ENCODE results near the gene PRR5L. TPM values are rescaled to one million over a fixed set of nuclear protein-coding genes. Genes with fewer than 3 reads are reported as not detected.
"Not testable (repeated sequence)": the region's sequence is repeated elsewhere in the genome, so short reads cannot be mapped to it uniquely, and the experiment has no call there.

Gene PRR5L
- polyA plus RNA-seq, 3 donors from 2014 or later, result 55.6 to 161 (median 82.4) TPM

- H3K4me1 Mint-ChIP-seq, result peaks cover 0 to 5% of the 10 kb centered on the region in 2 donors
- H3K4me3 Mint-ChIP-seq, result no peak overlapping the region
- no peaks in the 10 kb centered on the region for H3K36me3 Mint-ChIP-seq
- DNase-seq, result no peak
- H3K9me3 Mint-ChIP-seq, result no peaks in the 10 kb centered on the region
- H3K27me3 Mint-ChIP-seq (ENCODE audit: low read depth in 3 of 3), result peaks cover 0 to 13% (median 3%) of the 10 kb centered on the region in 3 donors
- no peak overlapping the region for H3K27ac Mint-ChIP-seq
These were observed 21.9 kb downstream of the PRR5L start for GRCh38 chr11:36317992-36318391.

DNA sequence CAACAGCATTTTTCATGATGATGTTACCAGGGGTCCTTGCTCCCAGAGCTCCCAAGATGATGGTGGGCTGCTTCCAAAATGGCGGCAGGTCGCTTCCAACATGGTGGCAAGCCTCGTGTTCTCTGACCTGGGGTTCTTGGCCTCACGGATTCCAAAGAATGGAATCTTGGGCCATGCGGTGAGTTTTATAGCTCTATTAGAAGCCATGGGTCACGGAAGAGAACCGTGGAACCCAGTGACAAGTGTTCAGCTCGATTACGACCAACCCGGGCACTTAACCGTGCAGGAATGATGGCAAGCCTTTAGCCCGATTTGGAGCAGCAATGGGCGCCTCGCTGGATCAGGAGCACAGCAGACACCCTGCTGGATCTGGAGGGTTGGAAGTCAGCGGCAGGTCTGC, 28.9 kb downstream of the PRR5L start:
- not testable (repeated sequence) for H3K36me3 Mint-ChIP-seq; H3K9me3 Mint-ChIP-seq; H3K27me3 Mint-ChIP-seq (ENCODE audit: low read depth in 3 of 3); DNase-seq; H3K4me1 Mint-ChIP-seq; H3K27ac Mint-ChIP-seq; H3K4me3 Mint-ChIP-seq

- H3K27me3 Mint-ChIP-seq (ENCODE audit: low read depth in 3 of 3); DNase-seq; H3K36me3 Mint-ChIP-seq; H3K27ac Mint-ChIP-seq; H3K4me1 Mint-ChIP-seq; H3K9me3 Mint-ChIP-seq; H3K4me3 Mint-ChIP-seq: not testable (repeated sequence)
These were observed 29.3 kb downstream of the PRR5L start for GRCh38 chr11:36325403-36325802.

DNA sequence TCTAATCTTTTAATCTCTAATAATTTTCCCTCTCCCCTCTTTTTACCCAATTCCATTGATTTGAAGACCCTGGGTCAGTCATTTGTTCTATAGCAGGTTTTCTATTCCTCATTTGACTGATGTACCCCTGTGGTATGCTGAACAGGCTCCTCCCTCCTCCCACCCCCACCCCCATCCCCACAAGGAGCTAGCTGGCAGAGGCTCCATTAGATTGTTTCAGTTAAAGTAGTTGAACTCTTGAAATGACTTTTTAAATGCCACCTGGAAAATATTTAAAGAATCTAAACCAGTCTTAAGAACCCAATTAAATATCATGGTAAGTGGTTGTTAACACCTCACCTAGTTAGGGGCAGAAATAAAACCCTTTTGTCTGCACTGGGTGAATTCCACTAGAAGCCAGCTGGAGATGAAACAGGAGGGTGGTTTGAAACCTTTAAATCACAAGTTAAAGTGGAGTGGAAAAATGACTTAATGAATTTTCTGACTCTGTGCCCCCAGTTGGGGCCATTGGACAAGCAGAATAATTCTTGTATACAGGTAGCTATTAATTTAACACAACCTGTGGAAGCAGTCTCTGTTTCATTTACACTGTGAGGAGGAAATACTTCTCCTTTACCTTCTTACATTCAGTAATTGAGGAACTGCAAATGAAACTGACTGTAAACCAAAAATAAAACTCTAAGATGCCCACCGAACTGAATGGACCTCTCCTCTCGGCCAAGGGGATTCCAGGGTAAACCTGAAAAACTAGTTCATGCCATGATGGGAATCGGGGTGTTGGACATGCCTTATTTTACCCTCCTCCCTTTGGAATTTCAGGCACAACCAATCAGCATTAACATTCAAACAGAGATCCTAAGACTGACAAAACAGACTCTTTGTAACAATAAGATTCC, 30.7 kb downstream of the PRR5L start:
- H3K27ac Mint-ChIP-seq, result no peak overlapping the region
- H3K4me3 Mint-ChIP-seq, result no peak overlapping the region

GRCh38 chr11:36328966-36329673, 33.0 kb downstream of the PRR5L start:
- Mint-ChIP-seq H3K9me3 (no peaks in the 10 kb centered on the region), H3K36me3 (no peaks in the 10 kb centered on the region), H3K27me3 (ENCODE audit: low read depth in 3 of 3) (peaks cover 3 to 5% (median 5%) of the 10 kb centered on the region in 3 donors), H3K4me3 (no peak overlapping the region), H3K4me1 (no peaks in the 10 kb centered on the region), H3K27ac (no peak overlapping the region)
- DNase-seq, result no peak

More for the DNA sequence above, 30.7 kb downstream of the PRR5L start:
- H3K9me3 Mint-ChIP-seq, result no peaks in the 10 kb centered on the region
- no peak for DNase-seq
- H3K36me3 Mint-ChIP-seq, result no peaks in the 10 kb centered on the region
- peaks cover 0 to 4% (median 2%) of the 10 kb centered on the region in 3 donors for H3K27me3 Mint-ChIP-seq (ENCODE audit: low read depth in 3 of 3)
- no peaks in the 10 kb centered on the region for H3K4me1 Mint-ChIP-seq

DNA sequence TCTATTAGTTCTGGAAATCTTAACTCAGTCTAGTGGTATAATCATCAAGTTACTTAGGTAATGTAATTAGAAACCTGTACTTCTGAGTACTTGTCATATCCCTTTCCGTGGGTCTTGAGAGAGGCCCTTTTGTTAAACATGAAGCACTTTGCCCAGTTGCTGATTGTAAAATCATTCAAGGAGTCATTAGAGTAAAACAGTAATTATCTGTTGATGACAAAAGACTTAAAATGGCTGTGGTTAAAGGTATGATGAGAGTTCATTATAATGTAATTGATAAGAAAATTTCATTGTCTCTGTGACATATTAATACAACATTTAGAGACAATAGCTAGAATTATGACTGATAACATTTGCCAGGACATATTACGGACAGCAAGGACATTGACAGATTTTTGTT, 34.3 kb downstream of the PRR5L start:
- Mint-ChIP-seq H3K27ac (no peak overlapping the region), H3K36me3 (no peaks in the 10 kb centered on the region), H3K27me3 (ENCODE audit: low read depth in 3 of 3) (peaks cover 3 to 5% (median 3%) of the 10 kb centered on the region in 3 donors), H3K4me3 (no peak overlapping the region), H3K4me1 (no peaks in the 10 kb centered on the region), H3K9me3 (no peaks in the 10 kb centered on the region)
- DNase-seq, result no peak

DNA sequence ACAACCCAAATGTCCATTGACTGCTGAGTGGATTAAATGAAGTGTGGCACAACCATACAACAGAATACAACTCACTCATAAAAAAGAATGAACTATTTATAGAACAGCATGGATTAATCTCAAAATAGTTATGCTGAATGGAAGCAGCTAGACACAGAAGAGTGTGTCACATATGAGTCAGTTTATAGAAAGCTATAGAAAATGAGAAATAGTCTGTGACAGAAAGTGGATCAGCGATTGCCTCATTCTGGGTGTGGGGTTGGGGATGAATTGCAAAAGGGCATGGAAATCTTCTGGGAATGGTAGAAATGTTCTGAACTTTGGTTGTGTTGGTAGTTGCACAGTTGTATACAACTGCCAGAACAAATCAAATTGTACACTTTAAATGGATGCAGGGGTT, 37.4 kb downstream of the PRR5L start:
- no peak for DNase-seq
- Mint-ChIP-seq H3K27me3 (ENCODE audit: low read depth in 3 of 3) (peaks cover 2 to 3% (median 3%) of the 10 kb centered on the region in 3 donors), H3K9me3 (no peaks in the 10 kb centered on the region), H3K4me3 (no peak overlapping the region), H3K4me1 (no peaks in the 10 kb centered on the region), H3K27ac (no peak overlapping the region), H3K36me3 (no peaks in the 10 kb centered on the region)

DNA sequence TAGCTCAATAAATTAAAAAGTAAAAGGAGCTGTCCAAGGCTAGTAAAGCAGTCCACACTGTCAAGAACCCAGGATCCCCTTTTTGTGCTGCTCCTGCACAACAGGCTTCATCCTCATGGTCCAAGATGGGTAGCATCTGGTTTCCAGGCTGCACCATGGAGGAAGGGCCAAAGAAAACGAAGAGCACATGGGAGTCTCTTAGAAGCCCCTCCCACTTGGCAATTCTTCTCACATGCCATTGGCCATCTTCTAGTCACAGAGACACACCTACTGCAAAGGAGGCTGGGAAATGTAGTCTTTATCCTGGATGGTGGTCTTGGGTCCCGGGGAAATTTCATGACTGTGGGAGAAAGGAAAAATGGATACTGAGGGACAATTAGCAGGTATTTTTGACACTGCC, 37.8 kb downstream of the PRR5L start:
- H3K27me3 Mint-ChIP-seq (ENCODE audit: low read depth in 3 of 3), result peaks cover 2 to 4% (median 3%) of the 10 kb centered on the region in 3 donors
- DNase-seq, result no peak
- no peaks in the 10 kb centered on the region for H3K4me1 Mint-ChIP-seq
- no peaks in the 10 kb centered on the region for H3K36me3 Mint-ChIP-seq
- H3K9me3 Mint-ChIP-seq, result no peaks in the 10 kb centered on the region
- no peak overlapping the region for H3K4me3 Mint-ChIP-seq
- no peak overlapping the region for H3K27ac Mint-ChIP-seq

GRCh38 chr11:36339888-36340287, 43.8 kb downstream of the PRR5L start:
- DNase-seq, result no peak
- H3K27ac Mint-ChIP-seq, result no peak overlapping the region
- no peaks in the 10 kb centered on the region for H3K4me1 Mint-ChIP-seq
- H3K36me3 Mint-ChIP-seq, result no peaks in the 10 kb centered on the region
- no peak overlapping the region for H3K4me3 Mint-ChIP-seq
- peaks cover 0 to 10% (median 4%) of the 10 kb centered on the region in 3 donors for H3K27me3 Mint-ChIP-seq (ENCODE audit: low read depth in 3 of 3)
- no peaks in the 10 kb centered on the region for H3K9me3 Mint-ChIP-seq

DNA sequence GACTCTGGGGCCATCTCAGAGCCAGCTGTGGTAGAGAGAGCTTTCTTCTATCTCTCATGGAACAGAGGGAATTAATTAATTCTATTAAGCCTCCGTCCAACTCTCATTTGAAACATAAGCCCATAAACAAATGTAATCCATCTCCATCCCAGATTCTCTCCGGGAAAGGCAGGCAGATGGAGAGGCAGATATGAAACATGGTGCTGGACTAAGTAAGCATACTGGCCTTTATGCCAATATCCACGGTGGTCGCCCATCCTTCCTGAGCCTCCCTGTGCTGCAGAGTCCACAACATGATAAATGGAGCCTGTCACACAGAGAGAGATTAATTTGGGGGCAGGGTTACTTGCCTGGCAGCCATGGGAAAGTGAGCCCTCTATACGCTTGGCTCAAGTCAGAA, 44.8 kb downstream of the PRR5L start:
- DNase-seq, result no peak
- no peak overlapping the region for H3K4me3 Mint-ChIP-seq
- no peaks in the 10 kb centered on the region for H3K4me1 Mint-ChIP-seq
- no peak overlapping the region for H3K27ac Mint-ChIP-seq
- no peaks in the 10 kb centered on the region for H3K36me3 Mint-ChIP-seq
- H3K27me3 Mint-ChIP-seq (ENCODE audit: low read depth in 3 of 3), result peaks cover 2 to 10% (median 4%) of the 10 kb centered on the region in 3 donors
- H3K9me3 Mint-ChIP-seq, result no peaks in the 10 kb centered on the region

- Mint-ChIP-seq H3K27me3 (ENCODE audit: low read depth in 3 of 3) (peaks cover 2 to 10% (median 4%) of the 10 kb centered on the region in 3 donors), H3K27ac (no peak overlapping the region), H3K4me1 (no peaks in the 10 kb centered on the region), H3K36me3 (no peaks in the 10 kb centered on the region), H3K4me3 (no peak overlapping the region), H3K9me3 (no peaks in the 10 kb centered on the region)
- DNase-seq, result no peak
These were observed 45.8 kb downstream of the PRR5L start for GRCh38 chr11:36341915-36342314.

- no peaks in the 10 kb centered on the region for H3K9me3 Mint-ChIP-seq
- no peak overlapping the region for H3K27ac Mint-ChIP-seq
- DNase-seq, result no peak
These were observed 46.2 kb downstream of the PRR5L start for GRCh38 chr11:36342327-36342726.

GRCh38 chr11:36343436-36343835, 47.3 kb downstream of the PRR5L start:
- Mint-ChIP-seq H3K4me1 (peaks cover 0 to 4% of the 10 kb centered on the region in 2 donors), H3K4me3 (no peak overlapping the region), H3K36me3 (no peaks in the 10 kb centered on the region), H3K9me3 (no peaks in the 10 kb centered on the region), H3K27me3 (ENCODE audit: low read depth in 3 of 3) (peaks cover 4 to 12% (median 4%) of the 10 kb centered on the region in 3 donors), H3K27ac (no peak overlapping the region)
- DNase-seq, result no peak

More at GRCh38 chr11:36342327-36342726, 46.2 kb downstream of the PRR5L start:
- H3K4me3 Mint-ChIP-seq, result no peak overlapping the region
- no peaks in the 10 kb centered on the region for H3K4me1 Mint-ChIP-seq
- no peaks in the 10 kb centered on the region for H3K36me3 Mint-ChIP-seq
- H3K27me3 Mint-ChIP-seq (ENCODE audit: low read depth in 3 of 3), result peaks cover 4 to 10% (median 4%) of the 10 kb centered on the region in 3 donors

GRCh38 chr11:36345084-36345511, 49.0 kb downstream of the PRR5L start:
- Mint-ChIP-seq H3K9me3 (no peaks in the 10 kb centered on the region), H3K27me3 (ENCODE audit: low read depth in 3 of 3) (peaks cover 6 to 12% (median 7%) of the 10 kb centered on the region in 3 donors), H3K4me3 (no peak overlapping the region), H3K4me1 (peaks cover 8 to 11% of the 10 kb centered on the region in 2 donors), H3K36me3 (no peaks in the 10 kb centered on the region), H3K27ac (no peak overlapping the region)
- DNase-seq, result no peak

Measured in immature natural killer cell (primary cell).